SW480 (cell line): ENCODE data around the gene EPHB2.

Experiments
- DNase-seq: peaks from one replicate; pipeline ENCODE4 v3.0.0-alpha.2; 2016; ENCODE audit warnings: low spot score

EPHB2 gene

GRCh38 chr1:22953057-22953739 is 242.6 kb downstream of the EPHB2 start:
- no peak for DNase-seq

DNA sequence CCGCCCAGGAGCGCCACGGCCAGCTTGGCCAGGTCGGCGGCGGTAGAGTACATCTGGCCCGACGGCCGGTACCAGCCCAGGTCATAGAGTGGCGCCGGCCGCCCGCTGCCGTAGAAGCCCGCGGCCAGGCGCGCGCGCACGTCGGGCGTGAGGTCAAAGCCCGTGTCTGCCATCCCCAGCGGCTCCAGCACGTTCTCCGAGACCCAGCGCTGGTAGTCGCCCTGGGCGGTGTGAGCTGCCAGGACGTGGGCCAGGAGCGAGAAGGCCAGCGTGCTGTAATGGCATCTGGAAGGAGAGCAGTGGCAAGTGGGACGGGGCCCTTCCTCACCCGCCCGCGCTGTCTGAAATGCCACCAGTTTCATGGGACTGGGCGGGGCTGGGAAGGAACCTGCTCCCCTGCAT is 243.1 kb downstream of the EPHB2 start:
- no peak for DNase-seq

- no peak for DNase-seq
Observed at GRCh38 chr1:22955146-22955545, 244.5 kb downstream of the EPHB2 start.

GRCh38 chr1:22957066-22957465 is 246.4 kb downstream of the EPHB2 start:
- no peak for DNase-seq

DNA sequence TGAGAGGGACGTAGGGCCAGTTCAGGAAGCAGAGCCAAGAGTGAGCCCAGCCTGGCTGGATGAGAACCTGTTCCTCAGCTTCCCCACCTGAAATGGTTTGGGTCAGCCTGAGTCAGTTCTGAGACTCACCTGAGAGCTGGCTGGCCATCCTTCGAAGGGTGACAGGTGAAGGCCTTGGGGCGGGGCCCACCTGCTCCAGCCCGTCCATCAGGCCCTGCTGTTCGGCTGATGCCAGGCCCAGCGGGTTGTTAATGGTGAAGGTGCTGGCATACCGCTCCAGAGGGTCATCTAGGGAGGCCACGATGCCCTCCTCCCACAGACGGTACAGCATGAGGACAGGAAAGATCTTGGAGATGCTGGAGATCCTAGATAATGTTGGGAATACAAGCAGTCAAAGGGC is 247.9 kb downstream of the EPHB2 start:
- no peak for DNase-seq

DNA sequence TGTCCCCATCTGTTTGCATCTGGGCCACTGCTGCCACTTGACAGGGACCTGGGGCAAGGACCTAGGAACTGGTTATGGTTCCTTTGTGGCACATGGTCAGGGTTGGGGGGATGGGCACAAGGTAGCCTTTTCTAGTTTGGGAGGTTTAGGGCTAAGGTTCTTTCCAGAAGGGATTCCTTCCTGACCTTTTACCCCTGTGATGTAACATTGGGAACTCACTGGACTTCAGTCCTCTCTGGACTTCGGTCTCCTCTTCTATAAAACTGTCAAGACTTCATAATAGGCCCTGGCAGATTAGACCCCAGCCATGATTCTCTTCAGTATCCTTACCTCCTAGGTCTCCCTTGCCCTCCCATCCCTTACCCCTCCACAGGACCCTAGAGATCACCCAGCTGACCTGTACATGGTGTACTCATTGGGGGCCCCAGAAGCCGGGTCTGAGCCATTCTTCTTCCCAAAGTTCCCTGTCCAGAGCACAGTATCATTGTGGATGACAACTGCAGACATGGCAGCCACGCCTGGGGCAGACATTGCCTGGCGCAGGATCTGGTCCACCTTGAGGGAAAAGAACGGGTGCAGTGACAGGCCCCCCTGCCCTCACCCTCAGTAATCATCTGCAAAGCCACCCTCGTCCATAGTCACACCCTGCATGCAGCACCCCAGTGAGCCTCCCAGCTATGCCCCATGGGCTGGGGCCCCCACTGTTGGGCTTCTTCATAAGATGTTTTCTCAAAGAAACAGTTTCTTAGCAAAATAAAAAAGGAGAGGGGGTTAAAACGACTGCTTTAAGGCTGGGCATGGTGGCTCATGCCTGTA is 249.1 kb downstream of the EPHB2 start:
- DNase-seq = no peak

DNA sequence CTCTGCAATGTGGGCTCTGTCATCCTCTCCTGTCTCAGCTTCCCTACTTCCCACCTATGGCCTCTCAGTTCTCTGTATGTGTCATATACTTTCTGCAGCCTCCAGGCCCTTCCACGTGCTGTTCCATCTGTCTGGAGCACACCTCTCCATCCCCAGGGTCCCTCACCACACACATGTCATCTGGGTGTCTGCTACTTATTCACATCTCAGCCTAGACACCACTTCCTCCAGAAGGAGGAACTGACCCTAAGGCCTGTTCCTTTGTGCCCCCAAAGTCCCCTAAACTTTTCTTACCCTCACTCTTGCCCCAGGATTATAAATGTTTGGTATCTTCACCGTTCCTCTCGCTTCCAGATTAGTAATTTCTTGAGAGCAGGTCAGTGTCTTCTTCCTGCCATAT is 251.9 kb downstream of the EPHB2 start:
- no peak for DNase-seq

GRCh38 chr1:22963044-22963677 is 252.5 kb downstream of the EPHB2 start:
- no peak for DNase-seq

GRCh38 chr1:22966309-22966708 is 255.7 kb downstream of the EPHB2 start:
- DNase-seq = no peak

DNA sequence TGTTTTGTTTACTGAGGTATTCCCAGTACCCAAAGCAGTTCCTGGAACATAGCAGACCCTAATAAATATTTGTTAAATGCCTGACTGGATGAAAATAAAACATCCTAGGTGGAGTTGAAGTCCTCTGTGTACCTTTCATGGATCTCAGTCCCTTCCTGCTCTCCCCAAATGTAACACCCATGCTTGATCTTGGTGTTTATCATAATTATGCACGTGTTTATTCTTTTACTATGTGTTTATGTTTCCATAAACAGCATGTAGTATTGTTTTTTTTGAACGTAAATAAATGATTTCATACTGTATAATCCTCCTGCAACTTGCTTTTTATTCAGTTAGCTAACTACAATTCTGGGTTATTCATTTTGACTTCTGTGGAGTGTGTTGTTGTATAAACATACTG is 257.2 kb downstream of the EPHB2 start:
- no peak for DNase-seq

- peak; percentile 11 for DNase-seq
Observed at GRCh38 chr1:22969304-22969709, 258.7 kb downstream of the EPHB2 start.

GRCh38 chr1:22970096-22970495 is 259.5 kb downstream of the EPHB2 start:
- no peak for DNase-seq
